T-helper 1 cell treated with Interleukin-12 subunit alpha and Interleukin-12 subunit beta and Interleukin-4 antibody, amounts not matched to agents 30 ng/mL and 1 ng/mL, for 36 hours (primary cell): ENCODE results near the gene DCUN1D2. TPM values are rescaled to one million over a fixed set of nuclear protein-coding genes. Genes with fewer than 3 reads are reported as not detected.

Experiments used
- intact Hi-C: fragments of 100-400 bp; cut with micrococcal nuclease; formaldehyde crosslinking; loops from one replicate; pipeline ENCODE4 v1.15.1; 2024
- total RNA-seq: library from RNA; stranded (reverse); gene quantifications from 2 replicates; pipeline ENCODE4 v1.2.3, GENCODE V29; 2022

The DCUN1D2 gene
- total RNA-seq, 1 donor from 2014 or later = 28.8 TPM

GRCh38 chr13:113412440-113412839, 78.1 kb downstream of the DCUN1D2 start:
- intact Hi-C loops = no loop called here

GRCh38 chr13:113411216-113412023, 79.1 kb downstream of the DCUN1D2 start:
- intact Hi-C loops = no loop called here

- intact Hi-C loops = no loop called here
These were observed 79.9 kb downstream of the DCUN1D2 start for GRCh38 chr13:113410472-113411201.

- intact Hi-C loops = no loop called here
These were observed 81.9 kb downstream of the DCUN1D2 start for GRCh38 chr13:113408562-113408961.

GRCh38 chr13:113407531-113408393, 82.7 kb downstream of the DCUN1D2 start:
- intact Hi-C loops = no loop called here

DNA sequence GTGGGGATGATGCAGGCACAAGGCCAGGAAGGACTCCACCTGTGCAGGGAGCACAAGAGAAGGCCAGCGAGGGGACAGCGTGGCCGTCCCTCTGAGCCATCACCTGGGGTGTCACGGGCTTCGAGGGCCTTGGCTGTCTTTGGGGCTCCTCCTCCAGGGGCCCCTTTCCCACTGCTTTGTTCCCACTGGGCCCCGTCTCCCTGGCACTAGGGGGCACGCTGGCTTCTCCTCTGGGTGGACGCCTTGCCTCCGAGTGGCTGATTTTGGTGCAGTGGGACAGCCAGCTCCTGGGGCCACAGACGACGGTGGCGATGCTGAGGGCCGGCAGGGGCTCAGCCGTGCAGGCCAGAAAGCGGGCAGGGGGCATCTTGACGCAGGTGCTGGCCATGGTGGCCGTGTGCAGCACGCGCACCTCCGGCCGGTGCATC, 83.4 kb downstream of the DCUN1D2 start:
- intact Hi-C loops = no loop called here

DNA sequence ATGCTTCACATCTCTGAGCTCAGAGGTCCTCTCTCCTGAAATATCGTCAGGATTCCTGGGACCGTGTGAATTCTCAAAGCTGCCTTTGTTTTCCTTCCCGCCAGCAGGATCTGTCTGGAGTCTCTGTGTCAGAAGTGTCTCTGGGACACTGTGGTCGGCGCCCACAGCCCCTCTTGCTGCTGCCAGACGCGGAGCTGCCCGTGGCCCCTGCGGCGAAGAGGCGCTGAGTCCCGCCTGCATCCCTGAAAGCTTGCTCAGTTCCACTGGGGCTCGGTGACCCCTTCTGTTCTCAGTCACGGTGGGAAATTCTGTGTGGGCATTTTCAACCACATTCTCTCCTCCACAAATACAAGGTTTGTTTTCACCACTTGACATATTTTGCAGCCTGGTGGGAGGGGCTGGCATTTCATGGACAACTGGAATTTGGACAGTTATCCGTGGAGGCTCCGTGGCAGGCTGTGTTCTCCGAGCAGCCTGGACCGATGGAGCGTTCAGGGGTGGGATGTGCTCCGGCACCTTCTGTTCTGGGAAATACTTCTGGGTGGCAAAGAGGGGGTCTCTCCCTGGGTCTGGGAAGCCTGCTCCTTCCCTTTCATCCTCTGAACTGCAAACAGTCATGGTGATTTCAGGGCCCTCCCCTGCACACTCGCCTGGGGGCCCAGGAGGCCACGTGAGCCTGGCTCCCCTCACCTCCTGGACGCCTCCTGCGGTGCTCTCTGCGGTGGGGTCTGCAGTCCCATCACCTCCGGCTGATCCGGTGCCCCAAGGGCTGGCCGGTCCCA, 84.0 kb downstream of the DCUN1D2 start:
- intact Hi-C loops = no loop called here

Other genes with a start within 250 kb of the DCUN1D2 start
- gene LAMP1, start 193.5 kb downstream of the DCUN1D2 start, total RNA-seq = 90.7 and 97.6 TPM in 2 replicates
- not detected in 2 replicates for gene GRTP1, start 126.6 kb downstream of the DCUN1D2 start, total RNA-seq
- gene ADPRHL1, start 37.2 kb downstream of the DCUN1D2 start, total RNA-seq = 1.2 and 1.5 TPM in 2 replicates
- 112 and 119 TPM in 2 replicates for gene TFDP1, start 94.0 kb upstream of the DCUN1D2 start, total RNA-seq
- gene ATP4B, start 167.5 kb upstream of the DCUN1D2 start, total RNA-seq = not detected in 2 replicates
- 0.05 TPM in 2 replicates for gene GRK1, start 176.5 kb upstream of the DCUN1D2 start, total RNA-seq